Endothelial cell of umbilical vein (primary cell): ENCODE results near the gene GON4L. TPM values are rescaled to one million over a fixed set of nuclear protein-coding genes. Genes with fewer than 3 reads are reported as not detected.

Source experiments
- BruUV-seq: library from RNA; stranded (reverse); fragments of 400-500 nt; replicated peaks from 2 replicates; lab custom pipeline; 2021; lab: Mats Ljungman, UMichigan
- CTCF ChIA-PET: fragments of 300-600, 350-600 bp; sonication (Branson Sonifier 250); formaldehyde crosslinking; loops from one replicate; lab custom pipeline; 2021; ENCODE audit warnings: antibody characterized with exemption, inconsistent platforms; lab: Charles Lee
- POLR2A ChIA-PET: fragments of 300-600, 350-600 bp; sonication (Branson Sonifier 250); formaldehyde crosslinking; loops from one replicate; lab custom pipeline; 2021; ENCODE audit warnings: antibody characterized with exemption, inconsistent platforms; lab: Charles Lee
- DNase-seq: peaks from one replicate; pipeline ENCODE4 v3.0.0-alpha.2; 2011; ENCODE audit warnings: low read depth, low spot score
- FAIRE-seq: peaks from 2 replicates; lab custom pipeline; 2011; peaks lifted over from hg19 to GRCh38; lab: Jason Lieb, UNC
- H2AFZ ChIP-seq: 2 replicates; pipeline ENCODE4 v1.6.0; 2012; ENCODE audit warnings: low read depth, low read length, control low read depth, inconsistent platforms
- H3K27ac ChIP-seq: 2 replicates; pipeline ENCODE4 v1.5.1; 2011; ENCODE audit warnings: low read depth, mild to moderate bottlenecking, control low read depth, low read length, moderate library complexity; ENCODE audit not compliant: insufficient read depth
- H3K27me3 ChIP-seq, 2 experiments: 2 replicates each; pipeline versions ENCODE4 v1.6.0 to v1.6.1; 2011; ENCODE audit warnings: low read length in 2 of 2, mixed read lengths in 1 of 2; ENCODE audit not compliant: control insufficient read depth in 2 of 2, insufficient read depth in 2 of 2
- H3K36me3 ChIP-seq, 2 experiments: 2 replicates in 1 of 2; 3 replicates in 1 of 2; pipeline ENCODE4 v1.5.1; 2011; ENCODE audit warnings: low read length in 2 of 2, mild to moderate bottlenecking in 1 of 2, moderate library complexity in 1 of 2; ENCODE audit not compliant: control insufficient read depth in 2 of 2, insufficient read depth in 2 of 2; ENCODE audit errors: extremely low read depth in 1 of 2
- H3K4me1 ChIP-seq: 3 replicates; pipeline ENCODE4 v1.5.1; 2011; ENCODE audit warnings: mild to moderate bottlenecking, low read length; ENCODE audit not compliant: control insufficient read depth, insufficient read depth; ENCODE audit errors: extremely low read depth
- H3K4me2 ChIP-seq: 2 replicates; pipeline ENCODE4 v1.6.1; 2011; ENCODE audit warnings: low read length, control low read depth, mixed read lengths; ENCODE audit not compliant: insufficient read depth
- H3K4me3 ChIP-seq, 3 experiments: fragments of 200-600 bp in 1 of 3; sonication (generic), shearing (Covaris generic) in 1 of 3; replicated peaks in 1 of 3; 2 replicates each; pipeline ENCODE4 v1.5.1; 2011 to 2016; ENCODE audit warnings: control low read depth in 3 of 3, low read length in 3 of 3, mild to moderate bottlenecking in 2 of 3, inconsistent platforms in 1 of 3, low read depth in 1 of 3, moderate library complexity in 1 of 3; ENCODE audit not compliant: insufficient read depth in 1 of 3
- H3K79me2 ChIP-seq: 2 replicates; pipeline ENCODE4 v1.6.0; 2012; ENCODE audit warnings: low read length, inconsistent platforms; ENCODE audit not compliant: control insufficient read depth, insufficient read depth
- H3K9ac ChIP-seq: replicated peaks from 2 replicates; pipeline ENCODE3; 2011; ENCODE audit warnings: low read length, control low read depth; ENCODE audit not compliant: insufficient read depth; ENCODE audit errors: extremely low read depth
- H3K9me1 ChIP-seq: replicated peaks from 3 replicates; pipeline ENCODE4 v1.6.0; 2011; ENCODE audit warnings: mild to moderate bottlenecking, low read length; ENCODE audit not compliant: control insufficient read depth, insufficient read depth; ENCODE audit errors: extremely low read depth
- H3K9me3 ChIP-seq: replicated peaks from 2 replicates; pipeline ENCODE4 v1.5.1; 2012; ENCODE audit warnings: low read length, inconsistent platforms; ENCODE audit not compliant: control insufficient read depth, insufficient read depth
- H4K20me1 ChIP-seq: replicated peaks from 2 replicates; pipeline ENCODE3; 2011; ENCODE audit warnings: mild to moderate bottlenecking, low read length; ENCODE audit not compliant: control insufficient read depth, insufficient read depth; ENCODE audit errors: extremely low read depth
- EZH2 ChIP-seq: IDR thresholded peaks from 2 replicates; pipeline ENCODE4 v1.6.1; 2012; ENCODE audit warnings: borderline replicate concordance, low read depth, mild to moderate bottlenecking, moderate library complexity, low read length, inconsistent platforms; ENCODE audit not compliant: severe bottlenecking
- FOS ChIP-seq: IDR thresholded peaks from 2 replicates; pipeline ENCODE4 v1.6.1; 2011; ENCODE audit warnings: mild to moderate bottlenecking, low read length, moderate library complexity, borderline replicate concordance; ENCODE audit not compliant: insufficient read depth
- GATA2 ChIP-seq: IDR thresholded peaks from 2 replicates; pipeline ENCODE4 v1.7.0; 2011; ENCODE audit warnings: low read depth, mild to moderate bottlenecking, moderate library complexity, mixed read lengths, low read length; ENCODE audit not compliant: insufficient read length, insufficient read depth
- JUN ChIP-seq: IDR thresholded peaks from 2 replicates; pipeline ENCODE4 v1.6.1; 2011; ENCODE audit warnings: borderline replicate concordance, low read depth; ENCODE audit not compliant: insufficient read length, insufficient read depth
- MAX ChIP-seq: IDR thresholded peaks from 2 replicates; pipeline ENCODE4 v1.6.1; 2011; ENCODE audit not compliant: insufficient read depth, insufficient read length
- MYC ChIP-seq: IDR thresholded peaks from one replicate; pipeline ENCODE4 v1.6.1; 2011; ENCODE audit warnings: mild to moderate bottlenecking, low read depth, low read length
- POLR2A ChIP-seq: IDR thresholded peaks from 2 replicates; pipeline ENCODE4 v1.6.1; 2012; ENCODE audit warnings: low read depth, mild to moderate bottlenecking, control low read depth, low read length
- POLR2AphosphoS5 ChIP-seq: IDR thresholded peaks from 2 replicates; pipeline ENCODE4 v1.6.1; 2012; ENCODE audit warnings: low read depth, mild to moderate bottlenecking, control low read depth, low read length, moderate library complexity; ENCODE audit not compliant: insufficient read depth
- dilution Hi-C: fragments of 300-500 bp; cut with MboI; formaldehyde crosslinking; loops from one replicate; pipeline ENCODE4 v1.15.0; 2019; ENCODE audit warnings: low sequenced_read_pairs; ENCODE audit not compliant: extremely low pct_ligation_motif_present
- intact Hi-C: fragments of 100-400 bp; cut with micrococcal nuclease; formaldehyde crosslinking; loops from one replicate; pipeline ENCODE4 v1.10.0; 2022
- polyA plus RNA-seq, 4 experiments: library from polyadenylated mRNA; depleted of rRNA in 3 of 4; stranded (reverse) in 3 of 4; unstranded in 1 of 4; fragments of >200 nt; gene quantifications; 2 replicates each; pipeline versions ENCODE4 v1.2.1 to v1.2.3, GENCODE V29; 2011 to 2012; ENCODE audit warnings: missing spikeins in 1 of 4
- total RNA-seq: library from RNA; stranded (reverse); gene quantifications from 2 replicates; pipeline ENCODE4 v1.2.3, GENCODE V29; 2021
- TF ChIP-seq, protein P1 (sequence below), 2 donors: IDR thresholded peaks; 1 replicate in 1 of 2; 2 replicates in 1 of 2; pipeline ENCODE4 v1.5.1; 2011; ENCODE audit warnings: low read length in 2 of 2, mild to moderate bottlenecking in 2 of 2, moderate library complexity in 2 of 2, control low read depth in 1 of 2, inconsistent platforms in 1 of 2, low read depth in 1 of 2; ENCODE audit not compliant: insufficient read depth in 1 of 2; ENCODE audit errors: extremely low read depth in 1 of 2

GON4L gene
- total and polyA plus RNA-seq, 2 donors (not counting 3 experiments of a cell fraction or from before 2014, with no cell fraction given), result 30.5 to 58.7 TPM

DNA sequence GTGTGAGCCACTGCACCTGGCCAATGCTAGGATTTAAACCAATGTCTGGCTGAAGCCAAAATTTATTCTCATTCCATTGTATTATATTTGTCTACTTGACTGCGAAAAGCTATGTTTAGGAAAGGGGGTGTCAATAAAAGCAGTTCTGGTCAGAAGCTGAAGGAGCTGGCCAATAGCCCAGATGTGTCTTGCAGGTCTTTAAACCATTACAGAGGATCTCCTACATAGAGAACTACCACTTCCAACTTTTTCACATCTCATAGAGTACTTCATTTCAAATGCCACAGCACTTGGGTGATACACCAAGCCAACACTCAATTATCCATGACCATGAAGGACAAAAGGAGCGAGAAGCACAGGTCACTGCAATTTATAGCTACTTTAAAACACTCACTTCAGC is 4.9 kb upstream of the GON4L start:
- no peaks in the 10 kb centered on the region for H4K20me1 ChIP-seq
- no peak overlapping the region for H2AFZ ChIP-seq
- dilution Hi-C loops, result no loop called here
- peaks cover 4% of the 10 kb centered on the region for H3K79me2 ChIP-seq
- H3K9ac ChIP-seq, result no peak overlapping the region
- intact Hi-C loops, result no loop called here
- no peaks in the 10 kb centered on the region for H3K9me3 ChIP-seq
- no peak overlapping the region for H3K4me2 ChIP-seq
- H3K27ac ChIP-seq, result no peak overlapping the region
- BruUV-seq, result no TSS peak
- peaks cover 15% of the 10 kb centered on the region for H3K4me1 ChIP-seq
- H3K36me3 ChIP-seq, result no peaks in the 10 kb centered on the region
- H3K27me3 ChIP-seq, result no peaks in the 10 kb centered on the region
- H3K4me3 ChIP-seq, result no peak overlapping the region
- TF ChIP-seq FOS, result no peak
- TF ChIP-seq MAX, result no peak
- TF ChIP-seq EZH2, result no peak
- TF ChIP-seq POLR2AphosphoS5, result no peak
- TF ChIP-seq JUN, result no peak
- no peak for TF ChIP-seq GATA2
- TF ChIP-seq, protein P1, sequence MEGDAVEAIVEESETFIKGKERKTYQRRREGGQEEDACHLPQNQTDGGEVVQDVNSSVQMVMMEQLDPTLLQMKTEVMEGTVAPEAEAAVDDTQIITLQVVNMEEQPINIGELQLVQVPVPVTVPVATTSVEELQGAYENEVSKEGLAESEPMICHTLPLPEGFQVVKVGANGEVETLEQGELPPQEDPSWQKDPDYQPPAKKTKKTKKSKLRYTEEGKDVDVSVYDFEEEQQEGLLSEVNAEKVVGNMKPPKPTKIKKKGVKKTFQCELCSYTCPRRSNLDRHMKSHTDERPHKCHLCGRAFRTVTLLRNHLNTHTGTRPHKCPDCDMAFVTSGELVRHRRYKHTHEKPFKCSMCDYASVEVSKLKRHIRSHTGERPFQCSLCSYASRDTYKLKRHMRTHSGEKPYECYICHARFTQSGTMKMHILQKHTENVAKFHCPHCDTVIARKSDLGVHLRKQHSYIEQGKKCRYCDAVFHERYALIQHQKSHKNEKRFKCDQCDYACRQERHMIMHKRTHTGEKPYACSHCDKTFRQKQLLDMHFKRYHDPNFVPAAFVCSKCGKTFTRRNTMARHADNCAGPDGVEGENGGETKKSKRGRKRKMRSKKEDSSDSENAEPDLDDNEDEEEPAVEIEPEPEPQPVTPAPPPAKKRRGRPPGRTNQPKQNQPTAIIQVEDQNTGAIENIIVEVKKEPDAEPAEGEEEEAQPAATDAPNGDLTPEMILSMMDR (IDR thresholded peaks at IDR 0.05; ENCODE audit: extremely low read depth in 1 of 2, insufficient read depth in 1 of 2, low read depth in 1 of 2, low read length in 2 of 2), result no peak
- no peak for TF ChIP-seq POLR2A
- no peak for TF ChIP-seq MYC
- H3K9me1 ChIP-seq, result no peaks in the 10 kb centered on the region
- ChIA-PET POLR2A (no interaction called here), CTCF (interaction anchor here (1.4 to 3.5 kb wide), 2 partner anchors 11 to 28 kb away, joined by 3 to 11 read pairs; no protein-coding TSS in a partner anchor)
- FAIRE-seq (no peak), DNase-seq (no peak)
